ENCODE measurements around the gene MMP10.
A peak's percentile ranks its signal among the peaks of the same experiment; 100 is the strongest.

The MMP10 gene

GRCh38 chr11:102780491-102780918 is at the start of gene MMP10:
Gene MMP10, minus strand, starts transcription at chr11:102780628. Its CDS starts 37 bp downstream, at chr11:102780591.
- peak; percentile 67 for DNase-seq

GRCh38 chr11:102829316-102830000 is 49.0 kb upstream of the MMP10 start:
- DNase-seq = no peak

- no peak for DNase-seq
Measured at GRCh38 chr11:102824556-102824955, 44.1 kb upstream of the MMP10 start.

GRCh38 chr11:102819491-102819890 is 39.1 kb upstream of the MMP10 start:
- DNase-seq = no peak

- no peak for DNase-seq
Measured at GRCh38 chr11:102813484-102813883, 33.1 kb upstream of the MMP10 start.

GRCh38 chr11:102812188-102812587 is 31.8 kb upstream of the MMP10 start:
- DNase-seq = no peak

- DNase-seq = peak; percentile 47
Measured at GRCh38 chr11:102810950-102811660, 30.7 kb upstream of the MMP10 start.

GRCh38 chr11:102809971-102810370 is 29.5 kb upstream of the MMP10 start:
- DNase-seq = no peak

GRCh38 chr11:102807921-102808320 is 27.5 kb upstream of the MMP10 start:
- no peak for DNase-seq

GRCh38 chr11:102806296-102806695 is 25.9 kb upstream of the MMP10 start:
- DNase-seq = no peak

GRCh38 chr11:102802341-102802740 is 21.9 kb upstream of the MMP10 start:
- DNase-seq = no peak

- DNase-seq = no peak
Measured at GRCh38 chr11:102800767-102801166, 20.3 kb upstream of the MMP10 start.

GRCh38 chr11:102799681-102800340 is 19.4 kb upstream of the MMP10 start:
- DNase-seq = no peak

GRCh38 chr11:102798012-102798746 is 17.8 kb upstream of the MMP10 start, which contains the start of gene MMP1:
Gene MMP1, minus strand, starts transcription at chr11:102798160. Its CDS starts 68 bp downstream, at chr11:102798092.
- no peak for DNase-seq

- peak; percentile 10 for DNase-seq
Measured at GRCh38 chr11:102794382-102794781, 14.0 kb upstream of the MMP10 start.

- no peak for DNase-seq
Measured at GRCh38 chr11:102793677-102794290, 13.4 kb upstream of the MMP10 start.

GRCh38 chr11:102792604-102793003 is 12.2 kb upstream of the MMP10 start:
- no peak for DNase-seq

- DNase-seq = no peak
Measured at GRCh38 chr11:102791271-102792036, 11.0 kb upstream of the MMP10 start.

GRCh38 chr11:102788334-102788995 is 8.0 kb upstream of the MMP10 start:
- no peak for DNase-seq

- no peak for DNase-seq
Measured at GRCh38 chr11:102784380-102784779, 4.0 kb upstream of the MMP10 start.

- DNase-seq = no peak
Measured at GRCh38 chr11:102783720-102784119, 3.3 kb upstream of the MMP10 start.
